Transverse colon (tissue), 4 donors: Measurements from ENCODE around the gene C4B. TPM values are rescaled to one million over a fixed set of nuclear protein-coding genes. Genes with fewer than 3 reads are reported as not detected.

Experiments
- DNase-seq: peaks from one replicate; pipeline ENCODE4 v3.0.0-alpha.2; 2019
- H3K27ac ChIP-seq, 4 donors: fragments of 200-600 bp; sonication (generic); 2 replicates each; pipeline ENCODE4 v1.5.1; 2016 to 2018; ENCODE audit warnings: inconsistent platforms in 4 of 4
- H3K27me3 ChIP-seq: fragments of 200-600 bp; sonication (generic); 2 replicates; pipeline ENCODE4 v1.5.1; 2017; ENCODE audit warnings: inconsistent platforms
- H3K36me3 ChIP-seq, 4 donors: fragments of 200-600 bp; sonication (generic); 2 replicates each; pipeline ENCODE4 v1.5.1; 2017 to 2019; ENCODE audit warnings: inconsistent platforms in 4 of 4
- H3K4me1 ChIP-seq, 4 donors: fragments of 200-600 bp; sonication (generic); 2 replicates each; pipeline ENCODE4 v1.5.1; 2017 to 2020; ENCODE audit warnings: inconsistent platforms in 4 of 4
- H3K4me3 ChIP-seq, 4 donors: fragments of 200-600 bp; sonication (generic); 1 replicate in 1 of 4; 2 replicates in 3 of 4; pipeline versions ENCODE4 v1.5.1 to v1.6.1; 2017 to 2019; ENCODE audit warnings: inconsistent platforms in 4 of 4
- H3K9me3 ChIP-seq, 2 donors: fragments of 200-600 bp; sonication (generic); 2 replicates each; pipeline ENCODE4 v1.5.1; 2017 to 2019; ENCODE audit warnings: inconsistent platforms in 2 of 2
- CTCF ChIP-seq, 5 experiments: fragments of 200-600 bp in 3 of 5; fragments of 450-650 bp in 2 of 5; sonication (generic) in 3 of 5; IDR thresholded peaks; 1 replicate in 2 of 5; 2 replicates in 3 of 5; pipeline ENCODE4 v1.5.1; 2016 to 2017; ENCODE audit warnings: antibody characterized with exemption in 5 of 5, inconsistent platforms in 3 of 5, mild to moderate bottlenecking in 2 of 5, moderate library complexity in 1 of 5
- EP300 ChIP-seq: sonication (generic); formaldehyde crosslinking; IDR thresholded peaks from one replicate; pipeline ENCODE4 v1.6.1; 2017; ENCODE audit warnings: antibody characterized with exemption, low read depth
- POLR2A ChIP-seq: fragments of 450-650 bp; IDR thresholded peaks from one replicate; pipeline ENCODE4 v1.6.1; 2016; ENCODE audit warnings: antibody characterized with exemption, mild to moderate bottlenecking, moderate library complexity
- POLR2AphosphoS5 ChIP-seq, 3 donors: sonication (generic); formaldehyde crosslinking; IDR thresholded peaks; one replicate each; pipeline ENCODE4 v1.6.1; 2016; ENCODE audit warnings: antibody characterized with exemption in 3 of 3
- WGBS, 2 donors: methylation state at CpG; one replicate each; pipeline ENCODE4 v1.1.5; 2018; ENCODE audit warnings: low coverage in 1 of 2; 5-methylcytosine and 5-hydroxymethylcytosine counted together
- in situ Hi-C, 4 donors: fragments of 200-750 bp; cut with MboI; loops; one replicate each; pipeline versions ENCODE4 v1.15.0 to v1.15.1; 2017; ENCODE audit warnings: low sequenced_read_pairs in 3 of 4, low pct_ligation_motif_present in 1 of 4, low pct_unique_long_range_greater_than_20kb in 1 of 4
- intact Hi-C: fragments of 100-400 bp; cut with DNase I; formaldehyde crosslinking; loops from one replicate; pipeline ENCODE4 v1.15.1; 2023; ENCODE audit warnings: low total_unique reads
- total RNA-seq, 4 donors: library from RNA; depleted of rRNA; stranded (reverse); fragments of >200 nt; gene quantifications; one replicate each; pipeline ENCODE4 v1.1.0, GENCODE V29; 2016

C4B gene
- total RNA-seq, 4 donors from 2014 or later = 20.3 to 137 (median 64.0) TPM

- no peak for TF ChIP-seq EP300
- no peak for TF ChIP-seq POLR2AphosphoS5 (IDR thresholded peaks at IDR 0.05)
- TF ChIP-seq POLR2A = no peak
- TF ChIP-seq CTCF (IDR thresholded peaks at IDR 0.05) = no peak
- WGBS, 2 donors = 80% methylated on average over 20 of the region's 24 CpGs; no CpG with 5 or more reads in 1 of the 2 donors
- H3K9me3 ChIP-seq = no peaks in the 10 kb centered on the region
- no peaks in the 10 kb centered on the region for H3K36me3 ChIP-seq
- DNase-seq = no peak
- H3K4me1 ChIP-seq = no peaks in the 10 kb centered on the region
- intact Hi-C loops = no loop called here
- no peak overlapping the region for H3K4me3 ChIP-seq
- in situ Hi-C loops = loop anchor here in 2 of 4 donors (25.0 kb wide), 1 partner anchor 108 kb away; the partner anchor contains the start of genes DXO (in 2 of the 2), NELFE (in 2 of the 2) and SKIC2 (in 2 of the 2)
- no peaks in the 10 kb centered on the region for H3K27me3 ChIP-seq
- peak overlapping the region in 1 of 4 donors; percentile 62 for H3K27ac ChIP-seq
Measured at GRCh38 chr6:32069878-32070515, 55.4 kb downstream of the C4B start.

- Histone ChIP-seq H3K9me3 (no peaks in the 10 kb centered on the region), H3K36me3 (no peaks in the 10 kb centered on the region), H3K4me3 (no peak overlapping the region), H3K27ac (peak overlapping the region; percentile 6 to 62 (median 34)), H3K4me1 (no peaks in the 10 kb centered on the region), H3K27me3 (no peaks in the 10 kb centered on the region)
- in situ Hi-C loops (loop anchor here in 2 of 4 donors (25.0 kb wide), 1 partner anchor 109 kb away; the partner anchor contains the start of genes DXO (in 2 of the 2), NELFE (in 2 of the 2) and SKIC2 (in 2 of the 2)), intact Hi-C loops (no loop called here)
- no peak for DNase-seq
- WGBS, 2 donors = 80 to 91% methylated on average over 1 to 16 of the region's 16 CpGs
- TF ChIP-seq CTCF (IDR thresholded peaks at IDR 0.05) (no peak), EP300 (no peak), POLR2AphosphoS5 (IDR thresholded peaks at IDR 0.05) (no peak), POLR2A (no peak)
Measured at GRCh38 chr6:32070814-32071543, 56.4 kb downstream of the C4B start.

GRCh38 chr6:32073101-32073500 is 58.5 kb downstream of the C4B start:
- in situ Hi-C loops = loop anchor here in 2 of 4 donors (25.0 kb wide), 1 partner anchor 111 kb away; the partner anchor contains the start of genes DXO (in 2 of the 2), NELFE (in 2 of the 2) and SKIC2 (in 2 of the 2)
- Histone ChIP-seq H3K36me3 (no peaks in the 10 kb centered on the region), H3K27me3 (no peaks in the 10 kb centered on the region), H3K27ac (no peak overlapping the region), H3K4me3 (no peak overlapping the region), H3K9me3 (no peaks in the 10 kb centered on the region), H3K4me1 (no peaks in the 10 kb centered on the region)
- intact Hi-C loops = no loop called here
- WGBS, 2 donors = 65 to 82% methylated on average over 2 to 3 of the region's 3 CpGs
- DNase-seq = no peak
- TF ChIP-seq EP300 (no peak), CTCF (IDR thresholded peaks at IDR 0.05) (no peak), POLR2AphosphoS5 (IDR thresholded peaks at IDR 0.05) (no peak), POLR2A (no peak)

GRCh38 chr6:32073613-32074012 is 59.0 kb downstream of the C4B start:
- TF ChIP-seq CTCF (IDR thresholded peaks at IDR 0.05) (no peak), EP300 (no peak), POLR2A (no peak), POLR2AphosphoS5 (IDR thresholded peaks at IDR 0.05) (no peak)
- H3K36me3 ChIP-seq = no peaks in the 10 kb centered on the region
- WGBS, 2 donors = 88% methylated on average over 10 of the region's 10 CpGs; no CpG with 5 or more reads in 1 of the 2 donors
- no peaks in the 10 kb centered on the region for H3K9me3 ChIP-seq
- no peak for DNase-seq
- in situ Hi-C loops (loop anchor here in 2 of 4 donors (25.0 kb wide), 1 partner anchor 111 kb away; the partner anchor contains the start of genes DXO (in 2 of the 2), NELFE (in 2 of the 2) and SKIC2 (in 2 of the 2)), intact Hi-C loops (no loop called here)
- no peak overlapping the region for H3K27ac ChIP-seq
- H3K4me1 ChIP-seq = no peaks in the 10 kb centered on the region
- no peak overlapping the region for H3K4me3 ChIP-seq
- H3K27me3 ChIP-seq = no peaks in the 10 kb centered on the region
